Keratinocyte (primary cell): ENCODE results near the gene CORO1C.

Experiments
- EZH2 ChIP-seq: IDR thresholded peaks from one replicate; pipeline ENCODE4 v1.6.1; 2012; ENCODE audit warnings: inconsistent platforms, mild to moderate bottlenecking, low read length, moderate library complexity
- TF ChIP-seq, protein P1 (sequence below), 3 experiments: IDR thresholded peaks in 1 of 3; conservative IDR thresholded peaks in 1 of 3; optimal IDR thresholded peaks in 1 of 3; 2 replicates in 2 of 3; 3 replicates in 1 of 3; pipeline versions ENCODE3 to v1.5.1; 2011; ENCODE audit warnings: low read length in 3 of 3, mild to moderate bottlenecking in 3 of 3, moderate library complexity in 2 of 3, control low read depth in 1 of 3, inconsistent platforms in 1 of 3; ENCODE audit not compliant: insufficient read depth in 2 of 3; ENCODE audit errors: extremely low read depth in 1 of 3

DNA sequence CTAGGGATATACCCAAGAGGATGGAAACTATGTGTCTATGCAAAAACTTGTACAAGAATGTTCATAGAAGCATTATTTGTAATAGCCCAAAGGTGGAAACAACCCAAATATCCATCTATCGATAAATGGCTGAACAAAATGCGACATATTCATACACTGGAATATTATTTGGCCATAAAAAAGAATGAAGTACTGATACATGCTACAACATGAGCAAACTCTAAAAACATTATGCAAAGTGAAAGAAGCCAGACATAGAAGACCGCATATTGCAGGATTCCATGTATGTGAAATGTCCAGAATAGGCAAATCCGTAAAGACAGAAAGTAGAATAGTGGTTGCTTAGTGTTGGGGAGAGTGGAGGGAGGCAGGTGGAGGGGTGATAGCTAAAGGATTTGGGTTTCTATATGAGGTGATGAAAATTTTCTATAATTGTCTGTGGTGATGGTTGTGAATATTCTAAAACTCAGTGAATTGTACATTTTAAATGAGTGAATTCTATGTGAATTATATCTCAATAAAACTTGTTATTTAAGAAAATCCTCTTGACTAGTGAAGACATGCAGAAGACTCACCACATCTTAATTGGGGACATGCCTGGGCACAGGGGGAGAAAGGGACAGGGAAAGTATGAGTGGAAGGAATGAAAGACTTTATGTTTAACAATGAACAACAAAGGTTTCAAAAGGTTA is 67.8 kb downstream of the CORO1C start:
- TF ChIP-seq, protein P1, sequence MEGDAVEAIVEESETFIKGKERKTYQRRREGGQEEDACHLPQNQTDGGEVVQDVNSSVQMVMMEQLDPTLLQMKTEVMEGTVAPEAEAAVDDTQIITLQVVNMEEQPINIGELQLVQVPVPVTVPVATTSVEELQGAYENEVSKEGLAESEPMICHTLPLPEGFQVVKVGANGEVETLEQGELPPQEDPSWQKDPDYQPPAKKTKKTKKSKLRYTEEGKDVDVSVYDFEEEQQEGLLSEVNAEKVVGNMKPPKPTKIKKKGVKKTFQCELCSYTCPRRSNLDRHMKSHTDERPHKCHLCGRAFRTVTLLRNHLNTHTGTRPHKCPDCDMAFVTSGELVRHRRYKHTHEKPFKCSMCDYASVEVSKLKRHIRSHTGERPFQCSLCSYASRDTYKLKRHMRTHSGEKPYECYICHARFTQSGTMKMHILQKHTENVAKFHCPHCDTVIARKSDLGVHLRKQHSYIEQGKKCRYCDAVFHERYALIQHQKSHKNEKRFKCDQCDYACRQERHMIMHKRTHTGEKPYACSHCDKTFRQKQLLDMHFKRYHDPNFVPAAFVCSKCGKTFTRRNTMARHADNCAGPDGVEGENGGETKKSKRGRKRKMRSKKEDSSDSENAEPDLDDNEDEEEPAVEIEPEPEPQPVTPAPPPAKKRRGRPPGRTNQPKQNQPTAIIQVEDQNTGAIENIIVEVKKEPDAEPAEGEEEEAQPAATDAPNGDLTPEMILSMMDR (optimal IDR thresholded peaks at IDR 0.05 in 1 of 3, IDR thresholded peaks at IDR 0.05 in 1 of 3, conservative IDR thresholded peaks at IDR 0.05 in 1 of 3; ENCODE audit: extremely low read depth in 1 of 3, insufficient read depth in 2 of 3, low read length in 3 of 3) = no peak
- TF ChIP-seq EZH2 = no peak
